Effector memory CD8-positive, alpha-beta T cell (primary cell): ENCODE results near the gene TNFRSF12A.

Source experiments
- ATAC-seq: fragments of 150-1000 bp; cut with Tn5 transposase; replicated peaks from 2 replicates; pipeline ENCODE4 v1.10.0; 2021; ENCODE audit warnings: mild to moderate bottlenecking, moderate library complexity
- DNase-seq, 3 experiments: peaks; one replicate each; pipeline ENCODE4 v3.0.0; 2021
- H3K27ac Mint-ChIP-seq, 2 donors: one replicate each; pipeline ENCODE4 v1.8.0; 2022; ENCODE audit warnings: mild to moderate bottlenecking in 2 of 2, mixed read lengths in 2 of 2, moderate library complexity in 2 of 2
- H3K27me3 Mint-ChIP-seq, 2 donors: one replicate each; pipeline ENCODE4 v1.8.0; 2022; ENCODE audit warnings: mixed read lengths in 2 of 2
- H3K36me3 Mint-ChIP-seq: one replicate; pipeline ENCODE4 v1.8.0; 2022; ENCODE audit warnings: mild to moderate bottlenecking, moderate library complexity, mixed read lengths; ENCODE audit not compliant: insufficient read depth
- H3K4me1 Mint-ChIP-seq, 2 donors: one replicate each; pipeline ENCODE4 v1.8.0; 2022; ENCODE audit warnings: low read depth in 2 of 2, mixed read lengths in 2 of 2
- H3K4me3 Mint-ChIP-seq, 2 donors: one replicate each; pipeline ENCODE4 v1.8.0; 2022; ENCODE audit warnings: mild to moderate bottlenecking in 2 of 2, mixed read lengths in 2 of 2, moderate library complexity in 2 of 2
- H3K9me3 Mint-ChIP-seq, 2 donors: one replicate each; pipeline ENCODE4 v1.8.0; 2022; ENCODE audit warnings: mixed read lengths in 2 of 2

The TNFRSF12A gene

DNA sequence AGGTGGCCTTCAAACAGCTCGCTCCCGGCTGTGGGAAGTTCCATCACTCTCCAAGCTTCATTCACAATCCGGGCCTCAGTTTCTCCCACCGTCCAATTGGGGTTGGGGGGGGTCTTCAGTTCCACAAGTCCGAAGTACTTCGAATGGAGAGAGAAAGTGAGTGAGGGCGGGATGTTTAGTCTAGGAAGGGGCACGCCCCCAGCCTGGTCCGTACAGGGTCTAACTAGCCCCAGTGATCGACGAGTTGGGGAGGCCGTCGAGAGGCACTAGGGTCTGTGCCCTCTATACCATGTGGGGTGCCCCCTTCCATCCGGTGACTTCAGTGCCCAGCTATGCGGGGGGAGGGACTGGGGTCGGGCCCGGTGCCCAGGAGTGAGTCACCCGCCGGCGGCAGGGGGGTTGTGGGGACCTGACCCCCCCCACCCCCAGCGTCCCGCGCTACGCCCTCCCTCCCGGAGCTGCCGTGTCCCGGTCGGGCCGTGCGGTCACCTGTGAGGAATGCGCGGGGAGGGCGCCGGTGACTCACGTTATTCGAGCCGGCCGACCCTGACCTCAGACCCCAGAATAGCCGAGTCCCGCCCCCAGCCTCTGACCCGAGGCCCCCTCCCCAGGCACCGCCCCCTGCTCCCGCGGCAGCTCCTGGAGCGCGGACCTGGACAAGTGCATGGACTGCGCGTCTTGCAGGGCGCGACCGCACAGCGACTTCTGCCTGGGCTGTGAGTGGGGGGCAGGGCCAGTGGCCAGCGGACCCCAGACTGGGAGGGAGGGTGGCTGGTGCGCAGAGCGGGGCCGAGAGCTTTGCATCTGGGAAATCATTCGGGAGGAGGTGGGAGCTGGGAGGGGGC is 658 bp downstream of the TNFRSF12A start:
- Mint-ChIP-seq H3K4me1 (peaks cover 41 to 45% of the 10 kb centered on the region in 2 donors), H3K36me3 (peaks cover 23% of the 10 kb centered on the region), H3K27ac (peak overlapping the region; percentile 85 to 93), H3K27me3 (no peaks in the 10 kb centered on the region), H3K9me3 (no peaks in the 10 kb centered on the region), H3K4me3 (peak overlapping the region; percentile 81 to 85)
- DNase-seq (peak; percentile 39 to 60 (median 55)), ATAC-seq (peak; percentile 31)

DNA sequence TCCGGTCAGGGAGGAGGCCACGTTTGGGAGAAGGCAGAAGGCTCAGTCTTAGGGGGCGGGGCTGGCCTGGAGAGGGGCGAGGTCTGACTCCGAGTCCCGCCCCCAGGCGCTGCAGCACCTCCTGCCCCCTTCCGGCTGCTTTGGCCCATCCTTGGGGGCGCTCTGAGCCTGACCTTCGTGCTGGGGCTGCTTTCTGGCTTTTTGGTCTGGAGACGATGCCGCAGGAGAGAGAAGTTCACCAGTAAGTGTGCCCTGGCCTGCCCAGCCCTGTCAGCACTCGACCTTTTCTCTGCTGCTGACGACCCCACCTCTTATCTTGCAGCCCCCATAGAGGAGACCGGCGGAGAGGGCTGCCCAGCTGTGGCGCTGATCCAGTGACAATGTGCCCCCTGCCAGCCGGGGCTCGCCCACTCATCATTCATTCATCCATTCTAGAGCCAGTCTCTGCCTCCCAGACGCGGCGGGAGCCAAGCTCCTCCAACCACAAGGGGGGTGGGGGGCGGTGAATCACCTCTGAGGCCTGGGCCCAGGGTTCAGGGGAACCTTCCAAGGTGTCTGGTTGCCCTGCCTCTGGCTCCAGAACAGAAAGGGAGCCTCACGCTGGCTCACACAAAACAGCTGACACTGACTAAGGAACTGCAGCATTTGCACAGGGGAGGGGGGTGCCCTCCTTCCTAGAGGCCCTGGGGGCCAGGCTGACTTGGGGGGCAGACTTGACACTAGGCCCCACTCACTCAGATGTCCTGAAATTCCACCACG is 1.5 kb downstream of the TNFRSF12A start:
- ATAC-seq: peak; percentile 15
- no peaks in the 10 kb centered on the region for H3K27me3 Mint-ChIP-seq
- H3K36me3 Mint-ChIP-seq: peaks cover 26% of the 10 kb centered on the region
- DNase-seq: peak; percentile 56 to 60 (median 57)
- peak overlapping the region; percentile 42 to 93 for H3K27ac Mint-ChIP-seq
- no peaks in the 10 kb centered on the region for H3K9me3 Mint-ChIP-seq
- H3K4me1 Mint-ChIP-seq: peaks cover 41 to 45% of the 10 kb centered on the region in 2 donors
- peak overlapping the region; percentile 81 to 85 for H3K4me3 Mint-ChIP-seq

DNA sequence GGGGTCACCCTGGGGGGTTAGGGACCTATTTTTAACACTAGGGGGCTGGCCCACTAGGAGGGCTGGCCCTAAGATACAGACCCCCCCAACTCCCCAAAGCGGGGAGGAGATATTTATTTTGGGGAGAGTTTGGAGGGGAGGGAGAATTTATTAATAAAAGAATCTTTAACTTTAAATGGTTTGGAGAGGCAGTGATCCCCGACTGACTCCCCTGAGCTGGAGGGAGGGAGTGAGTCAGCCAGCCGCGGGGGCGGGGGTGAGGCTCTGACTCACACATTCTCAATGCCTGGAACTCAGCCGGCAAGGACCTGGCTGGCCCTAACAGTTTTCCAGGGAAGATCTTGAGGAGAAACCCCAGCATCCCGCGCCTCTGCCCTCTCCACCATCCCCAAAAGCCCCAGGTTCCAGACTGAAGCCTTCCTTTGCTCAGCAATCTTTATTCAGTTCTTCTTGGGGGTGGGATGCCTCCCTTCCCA is 2.1 kb downstream of the TNFRSF12A start:
- peak overlapping the region in 1 of 2 donors; percentile 93 for H3K27ac Mint-ChIP-seq

DNA sequence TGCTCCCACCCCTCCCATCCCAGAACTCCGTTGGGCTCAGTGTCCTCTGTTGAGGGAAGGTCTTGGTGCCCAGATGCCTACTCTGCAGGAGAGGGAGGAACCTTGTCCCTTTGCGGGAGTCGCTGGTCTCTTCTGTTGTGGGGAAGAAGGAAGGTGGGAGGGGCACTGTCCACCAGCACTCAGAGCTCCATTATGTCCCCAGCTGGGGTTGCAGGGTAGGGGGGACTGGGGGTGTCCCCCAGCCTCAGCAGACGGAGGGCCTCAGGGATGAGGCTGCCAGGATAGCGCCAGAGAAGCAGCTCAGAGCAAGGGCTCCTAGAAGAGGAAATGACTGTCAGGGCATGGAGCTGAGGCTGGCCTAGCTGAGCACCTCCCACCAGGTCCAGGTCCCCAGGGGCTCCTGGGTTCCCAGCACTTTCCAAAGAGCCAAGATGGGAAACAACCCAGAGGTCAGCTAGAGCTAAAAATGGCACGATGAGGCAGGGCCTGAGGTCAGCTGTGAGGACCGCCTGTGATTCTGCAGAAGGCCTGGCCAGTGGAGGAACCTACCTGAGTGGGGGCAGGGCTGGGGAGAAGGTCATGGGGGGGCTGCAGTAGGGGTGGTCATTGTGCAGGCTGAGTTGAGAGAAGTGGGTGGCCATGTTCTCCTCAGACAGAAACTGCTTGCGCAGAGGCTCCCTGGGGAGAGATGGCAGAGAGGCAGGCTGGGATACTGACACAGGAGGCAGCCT is 2.7 kb downstream of the TNFRSF12A start:
- peaks cover 26% of the 10 kb centered on the region for H3K36me3 Mint-ChIP-seq
- no peaks in the 10 kb centered on the region for H3K27me3 Mint-ChIP-seq
- H3K9me3 Mint-ChIP-seq: no peaks in the 10 kb centered on the region
- DNase-seq (no peak), ATAC-seq (no peak)
- peak overlapping the region; percentile 81 to 85 for H3K4me3 Mint-ChIP-seq
- H3K27ac Mint-ChIP-seq: peak overlapping the region in 1 of 2 donors; percentile 93
- H3K4me1 Mint-ChIP-seq: peaks cover 41 to 45% of the 10 kb centered on the region in 2 donors

More for the DNA sequence above, 2.1 kb downstream of the TNFRSF12A start:
- peaks cover 41 to 45% of the 10 kb centered on the region in 2 donors for H3K4me1 Mint-ChIP-seq
- H3K36me3 Mint-ChIP-seq: peaks cover 26% of the 10 kb centered on the region
- no peaks in the 10 kb centered on the region for H3K9me3 Mint-ChIP-seq
- peak overlapping the region; percentile 81 to 85 for H3K4me3 Mint-ChIP-seq
- H3K27me3 Mint-ChIP-seq: no peaks in the 10 kb centered on the region
- ATAC-seq (peak; percentile 23), DNase-seq (peak; percentile 62 to 66 (median 65))

DNA sequence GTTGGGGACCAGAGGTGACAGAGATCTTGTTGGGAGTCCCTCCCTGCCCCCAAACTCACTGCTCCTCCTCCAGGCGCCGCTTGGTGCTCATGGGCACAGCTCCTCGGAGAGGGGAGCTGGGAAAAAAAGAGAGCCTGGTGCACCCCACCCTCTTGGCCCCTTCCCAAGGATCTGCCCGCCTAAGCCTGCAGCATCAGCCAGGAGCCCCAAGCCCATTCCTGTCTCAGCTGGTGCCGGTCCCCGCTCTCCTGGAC is 3.2 kb downstream of the TNFRSF12A start:
- ATAC-seq: no peak
- H3K4me1 Mint-ChIP-seq: peaks cover 44 to 45% of the 10 kb centered on the region in 2 donors

DNA sequence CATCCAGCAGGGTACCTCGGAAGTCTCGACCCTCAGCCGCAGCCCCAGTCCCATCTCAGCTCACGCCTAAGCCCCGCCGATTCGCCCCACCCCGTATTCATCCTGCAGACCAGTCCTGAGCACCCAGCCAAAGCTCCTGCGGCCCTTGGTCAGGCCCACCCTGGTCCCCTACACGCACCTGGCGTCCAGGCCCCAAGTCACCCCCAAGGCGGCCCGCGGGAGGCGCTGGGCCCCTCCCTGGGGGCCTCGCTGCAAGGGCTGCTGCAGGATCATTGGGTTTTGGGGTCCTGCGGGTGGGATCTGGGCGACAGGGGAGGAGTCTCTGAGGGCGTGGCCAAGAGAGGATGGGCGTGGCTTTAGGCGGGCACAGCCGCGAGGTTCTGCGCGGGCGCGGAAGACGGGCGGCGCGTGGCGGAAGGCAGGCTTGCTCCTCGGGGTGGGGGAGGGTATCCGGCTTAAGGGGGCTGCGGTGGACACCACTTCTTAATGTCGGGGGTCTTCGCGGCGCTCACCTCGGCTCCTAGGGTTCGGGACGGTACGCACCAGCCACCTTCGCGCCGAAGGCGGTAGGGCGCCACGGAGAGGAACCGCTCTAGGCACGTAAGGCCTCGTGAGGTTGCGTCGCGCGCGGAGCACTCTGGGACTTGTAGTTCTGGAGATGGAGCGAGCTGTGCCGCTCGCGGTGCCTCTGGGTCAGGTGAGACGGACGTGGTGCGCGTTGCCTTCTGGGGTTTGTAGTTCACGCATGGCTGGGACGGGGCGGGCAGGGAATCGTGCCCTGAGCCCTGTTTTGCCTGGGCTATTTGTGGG is 3.7 kb downstream of the TNFRSF12A start, which contains the start of the genes HCFC1R1 and THOC6:
Gene HCFC1R1 (minus strand): TSS at position 274 of the 810 bp plus-strand sequence. CDS start 1 bp downstream, at position 273.
Gene THOC6 (plus strand): TSS at position 367 of the 810 bp plus-strand sequence. CDS start 292 bp downstream, at position 659.
- Mint-ChIP-seq H3K4me1 (peaks cover 48 to 49% of the 10 kb centered on the region in 2 donors), H3K9me3 (no peaks in the 10 kb centered on the region), H3K4me3 (peak within 1 kb of the TSS; percentile 81 to 85), H3K36me3 (peaks cover 26% of the 10 kb centered on the region), H3K27me3 (peaks cover 2 to 7% of the 10 kb centered on the region in 2 donors), H3K27ac (peak within 1 kb of the TSS; percentile 31 to 93)
- DNase-seq: peak; percentile 92 to 95 (median 94)
- peak; percentile 79 for ATAC-seq

More for the DNA sequence above, 3.2 kb downstream of the TNFRSF12A start:
- peaks cover 0 to 2% of the 10 kb centered on the region in 2 donors for H3K27me3 Mint-ChIP-seq
- peaks cover 26% of the 10 kb centered on the region for H3K36me3 Mint-ChIP-seq
- peak in 1 of 3 experiments; percentile 37 for DNase-seq
- peak overlapping the region; percentile 81 to 85 for H3K4me3 Mint-ChIP-seq
- H3K27ac Mint-ChIP-seq: peak overlapping the region in 1 of 2 donors; percentile 93
- H3K9me3 Mint-ChIP-seq: no peaks in the 10 kb centered on the region

DNA sequence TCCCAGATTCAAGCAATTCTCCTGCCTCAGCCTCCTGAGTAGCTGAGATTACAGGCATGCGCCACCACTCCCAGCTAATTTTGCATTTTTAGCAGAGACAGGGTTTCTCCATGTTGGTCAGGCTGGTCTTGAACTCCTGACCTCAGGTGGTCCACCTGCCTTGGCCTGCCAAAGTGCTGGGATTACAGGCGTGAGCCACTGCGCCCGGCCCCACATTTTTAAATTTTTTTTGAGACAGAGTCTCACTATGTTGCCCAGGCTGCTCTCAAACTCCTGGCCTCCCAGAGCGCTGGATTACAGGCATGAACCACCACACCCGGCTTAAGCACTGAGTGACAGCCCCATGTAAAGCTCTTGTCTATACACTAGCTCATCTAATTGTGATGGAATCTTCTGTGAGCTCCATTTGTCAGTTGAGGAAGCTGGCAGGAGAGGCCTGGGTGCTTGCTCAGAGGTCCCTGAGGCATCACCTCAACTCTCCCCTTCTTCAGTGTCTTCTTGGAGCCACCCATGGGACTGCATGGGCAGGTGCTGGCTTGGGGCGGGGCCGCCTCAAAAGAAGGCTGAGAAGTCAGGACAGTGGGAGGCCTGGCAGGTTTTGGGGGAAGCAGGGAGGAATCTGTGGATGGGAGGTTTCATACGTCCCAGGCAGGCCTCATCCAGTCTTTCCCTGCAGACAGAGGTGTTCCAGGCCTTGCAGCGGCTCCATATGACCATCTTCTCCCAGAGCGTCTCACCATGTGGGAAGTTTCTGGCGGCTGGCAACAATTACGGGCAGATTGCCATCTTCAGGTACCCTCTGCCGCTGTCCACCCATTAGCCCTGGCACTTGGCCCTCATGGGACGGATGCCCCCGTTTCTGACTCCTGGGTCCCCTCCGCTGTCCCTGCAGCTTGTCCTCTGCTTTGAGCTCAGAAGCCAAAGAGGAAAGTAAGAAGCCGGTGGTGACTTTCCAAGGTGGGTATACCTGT is 5.1 kb downstream of the TNFRSF12A start:
- ATAC-seq (no peak), DNase-seq (no peak)
- H3K4me3 Mint-ChIP-seq: no peak overlapping the region
- H3K9me3 Mint-ChIP-seq: no peaks in the 10 kb centered on the region
- H3K4me1 Mint-ChIP-seq: peaks cover 52 to 54% of the 10 kb centered on the region in 2 donors
- no peak overlapping the region for H3K27ac Mint-ChIP-seq
- peaks cover 26% of the 10 kb centered on the region for H3K36me3 Mint-ChIP-seq
- H3K27me3 Mint-ChIP-seq: peaks cover 15 to 22% of the 10 kb centered on the region in 2 donors

DNA sequence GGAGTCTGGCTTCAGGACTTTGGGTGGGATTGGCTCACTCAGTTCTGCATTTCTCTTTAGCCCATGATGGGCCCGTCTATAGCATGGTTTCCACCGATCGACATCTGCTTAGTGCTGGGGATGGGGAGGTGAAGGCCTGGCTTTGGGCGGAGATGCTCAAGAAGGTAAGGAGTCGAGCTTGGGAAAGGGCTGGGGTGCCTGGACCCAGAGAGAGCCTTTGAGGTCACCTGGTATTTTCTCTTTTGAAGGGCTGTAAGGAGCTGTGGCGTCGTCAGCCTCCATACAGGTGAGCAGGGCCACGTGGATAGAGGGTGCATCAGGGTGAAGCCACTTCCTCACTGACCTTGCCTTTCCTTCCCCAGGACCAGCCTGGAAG is 5.8 kb downstream of the TNFRSF12A start:
- ATAC-seq (no peak), DNase-seq (no peak)
- H3K9me3 Mint-ChIP-seq: no peaks in the 10 kb centered on the region
- H3K27me3 Mint-ChIP-seq: peaks cover 15 to 28% of the 10 kb centered on the region in 2 donors
- peaks cover 26% of the 10 kb centered on the region for H3K36me3 Mint-ChIP-seq
- H3K4me3 Mint-ChIP-seq: no peak overlapping the region
- H3K4me1 Mint-ChIP-seq: peaks cover 48 to 51% of the 10 kb centered on the region in 2 donors
- H3K27ac Mint-ChIP-seq: no peak overlapping the region

DNA sequence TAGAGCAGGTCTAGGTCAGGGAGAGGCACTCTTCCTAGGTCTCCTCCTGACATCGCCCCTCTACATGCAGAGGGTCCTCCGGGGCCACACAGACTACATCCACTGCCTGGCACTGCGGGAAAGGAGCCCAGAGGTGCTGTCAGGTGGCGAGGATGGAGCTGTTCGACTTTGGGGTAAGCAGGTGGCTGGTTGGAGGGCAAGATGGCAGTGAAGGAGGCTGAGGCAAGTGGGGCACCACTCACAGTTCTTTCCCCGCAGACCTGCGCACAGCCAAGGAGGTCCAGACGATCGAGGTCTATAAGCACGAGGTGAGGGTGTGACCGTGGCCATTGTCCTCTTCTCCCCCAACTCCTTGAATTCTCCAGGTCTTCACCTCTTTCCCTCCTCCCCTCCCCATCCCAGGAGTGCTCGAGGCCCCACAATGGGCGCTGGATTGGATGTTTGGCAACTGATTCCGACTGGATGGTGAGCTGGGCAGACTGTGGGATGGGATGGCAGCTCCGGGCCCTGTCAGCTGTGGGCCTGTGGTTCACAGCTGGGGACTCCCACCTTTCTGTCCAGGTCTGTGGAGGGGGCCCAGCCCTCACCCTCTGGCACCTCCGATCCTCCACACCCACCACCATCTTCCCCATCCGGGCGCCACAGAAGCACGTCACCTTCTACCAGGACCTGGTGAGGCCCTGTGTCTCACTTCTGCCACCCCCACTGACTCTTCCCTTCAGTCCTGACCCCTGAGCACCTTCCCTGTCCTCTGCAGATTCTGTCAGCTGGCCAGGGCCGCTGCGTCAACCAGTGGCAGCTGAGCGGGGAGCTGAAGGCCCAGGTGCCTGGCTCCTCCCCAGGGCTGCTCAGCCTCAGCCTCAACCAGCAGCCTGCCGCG is 6.7 kb downstream of the TNFRSF12A start:
- peaks cover 40 to 43% of the 10 kb centered on the region in 2 donors for H3K4me1 Mint-ChIP-seq
- ATAC-seq (no peak), DNase-seq (no peak)
- H3K27me3 Mint-ChIP-seq: peaks cover 15 to 37% of the 10 kb centered on the region in 2 donors
- no peak overlapping the region for H3K27ac Mint-ChIP-seq
- no peaks in the 10 kb centered on the region for H3K9me3 Mint-ChIP-seq
- no peak overlapping the region for H3K4me3 Mint-ChIP-seq
- H3K36me3 Mint-ChIP-seq: peaks cover 25% of the 10 kb centered on the region

DNA sequence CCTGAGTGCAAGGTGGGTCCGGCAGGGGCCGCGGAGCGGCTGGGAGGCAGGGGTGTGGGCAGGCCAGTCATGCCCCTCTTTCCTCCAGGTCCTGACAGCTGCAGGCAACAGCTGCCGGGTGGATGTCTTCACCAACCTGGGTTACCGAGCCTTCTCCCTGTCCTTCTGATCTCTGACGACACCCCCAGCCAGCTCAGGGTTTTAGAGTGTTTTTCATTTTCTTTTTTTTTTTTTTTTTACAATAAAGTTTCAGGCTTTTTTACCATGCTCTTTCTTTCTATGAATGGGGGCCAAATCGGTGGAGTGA is 7.3 kb downstream of the TNFRSF12A start:
- Mint-ChIP-seq H3K27ac (no peak overlapping the region), H3K9me3 (no peaks in the 10 kb centered on the region), H3K4me1 (peaks cover 34 to 39% of the 10 kb centered on the region in 2 donors), H3K4me3 (no peak overlapping the region), H3K27me3 (peaks cover 19 to 43% of the 10 kb centered on the region in 2 donors), H3K36me3 (peaks cover 22% of the 10 kb centered on the region)
- DNase-seq (no peak), ATAC-seq (no peak)
